Measurements from ENCODE around the gene LRFN2.

LRFN2 gene

GRCh38 chr6:40431706-40432105 lies 155.5 kb downstream of the LRFN2 start:
- Histone ChIP-seq H3K9me3 (replicated peaks in 1 of 11) (no peaks in the 10 kb centered on the region), H3K4me2 (no peak overlapping the region), H3K4me3 (no peak overlapping the region), H3K4me1 (peaks cover 5 to 7% (median 6%) of the 10 kb centered on the region in 10 experiments; a peak in 17 of 20 replicates), H3K9ac (no peak overlapping the region), H3K27ac (no peak overlapping the region), H3K27me3 (no peaks in the 10 kb centered on the region), H4K20me1 (no peaks in the 10 kb centered on the region), H3K36me3 (peaks cover 0 to 22% (median 0%) of the 10 kb centered on the region in 11 experiments; a peak in 6 of 22 replicates)
- TF ChIP-seq Cebpa-rat (IDR thresholded peaks at IDR 0.05): no peak

GRCh38 chr6:40427196-40427595 lies 160.0 kb downstream of the LRFN2 start:
- Histone ChIP-seq H3K4me2 (no peak overlapping the region), H3K27me3 (no peaks in the 10 kb centered on the region; a peak in 1 of 22 replicates), H3K36me3 (peaks cover 0 to 13% (median 0%) of the 10 kb centered on the region in 11 experiments; a peak in 6 of 22 replicates), H3K9me3 (replicated peaks in 1 of 11) (no peaks in the 10 kb centered on the region), H3K27ac (no peak overlapping the region), H3K9ac (no peak overlapping the region), H3K4me3 (no peak overlapping the region), H3K4me1 (no peaks in the 10 kb centered on the region), H4K20me1 (no peaks in the 10 kb centered on the region)
- TF ChIP-seq Cebpa-rat (IDR thresholded peaks at IDR 0.05): no peak

DNA sequence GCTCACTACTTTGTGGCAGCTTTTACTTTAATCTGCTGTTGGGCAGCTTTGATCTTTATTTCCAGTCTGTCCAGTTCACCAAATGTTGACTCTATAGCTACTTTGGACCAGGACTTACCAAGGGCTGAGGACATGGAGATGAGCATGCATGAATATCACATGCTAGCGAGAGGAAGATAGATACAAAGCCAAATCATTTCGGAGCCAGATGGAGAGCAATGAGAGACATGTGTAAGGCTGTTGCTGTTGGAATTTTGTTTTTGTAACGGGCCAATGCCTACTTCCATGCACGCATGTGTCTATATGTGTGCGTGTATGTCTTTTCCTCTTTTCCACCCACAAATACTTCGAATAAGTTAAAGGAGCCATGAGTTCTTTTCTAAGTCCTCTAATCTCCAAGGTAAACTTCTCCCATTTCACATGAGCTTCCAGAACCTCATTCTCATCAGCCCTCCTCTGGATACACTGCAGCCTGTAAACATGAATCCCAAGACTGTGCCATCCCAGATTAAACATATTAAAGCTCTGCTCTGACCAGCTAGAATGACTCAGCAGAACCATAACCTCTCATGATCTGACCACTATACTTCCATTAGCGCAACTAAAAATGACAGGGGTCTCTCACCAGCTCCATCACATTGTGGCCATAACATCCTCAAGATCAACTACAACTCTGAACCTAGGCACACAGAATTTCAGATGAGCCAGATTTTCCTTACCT lies 160.7 kb downstream of the LRFN2 start:
- Histone ChIP-seq H3K9ac (no peak overlapping the region), H3K27ac (no peak overlapping the region), H3K4me2 (no peak overlapping the region), H3K4me1 (peaks cover 0 to 1% (median 0%) of the 10 kb centered on the region in 10 experiments; a peak in 1 of 20 replicates), H3K27me3 (no peaks in the 10 kb centered on the region; a peak in 1 of 22 replicates), H3K4me3 (no peak overlapping the region), H4K20me1 (no peaks in the 10 kb centered on the region), H3K36me3 (peaks cover 0 to 7% (median 0%) of the 10 kb centered on the region in 11 experiments; a peak in 4 of 22 replicates), H3K9me3 (replicated peaks in 1 of 11) (no peaks in the 10 kb centered on the region)
- TF ChIP-seq Cebpa-rat (IDR thresholded peaks at IDR 0.05): no peak

- no peak overlapping the region for H3K4me3 ChIP-seq
- H4K20me1 ChIP-seq: no peaks in the 10 kb centered on the region
- H3K27me3 ChIP-seq: no peaks in the 10 kb centered on the region; a peak in 1 of 22 replicates
- H3K9me3 ChIP-seq (replicated peaks in 1 of 11): no peaks in the 10 kb centered on the region
- no peak overlapping the region for H3K4me2 ChIP-seq
- H3K27ac ChIP-seq: no peak overlapping the region
- peaks cover 0 to 13% (median 9%) of the 10 kb centered on the region in 10 experiments; a peak in 16 of 20 replicates for H3K4me1 ChIP-seq
- peaks cover 0 to 7% (median 0%) of the 10 kb centered on the region in 11 experiments; a peak in 2 of 22 replicates for H3K36me3 ChIP-seq
- H3K9ac ChIP-seq: no peak overlapping the region
- no peak for TF ChIP-seq Cebpa-rat (IDR thresholded peaks at IDR 0.05)
Measured at GRCh38 chr6:40425192-40425919, 161.8 kb downstream of the LRFN2 start.

GRCh38 chr6:40422046-40422445 lies 165.1 kb downstream of the LRFN2 start:
- Histone ChIP-seq H4K20me1 (no peaks in the 10 kb centered on the region), H3K27ac (no peak overlapping the region), H3K36me3 (no peaks in the 10 kb centered on the region; a peak in 1 of 22 replicates), H3K4me2 (no peak overlapping the region), H3K9ac (no peak overlapping the region), H3K9me3 (replicated peaks in 1 of 11) (no peaks in the 10 kb centered on the region), H3K4me1 (peaks cover 0 to 19% (median 16%) of the 10 kb centered on the region in 10 experiments; a peak in 16 of 20 replicates), H3K27me3 (no peaks in the 10 kb centered on the region; a peak in 1 of 22 replicates), H3K4me3 (no peak overlapping the region)
- TF ChIP-seq Cebpa-rat (IDR thresholded peaks at IDR 0.05): no peak

- H3K4me3 ChIP-seq: no peak overlapping the region
- no peak overlapping the region for H3K9ac ChIP-seq
- H3K4me1 ChIP-seq: peaks cover 0 to 19% (median 16%) of the 10 kb centered on the region in 10 experiments; a peak in 16 of 20 replicates
- TF ChIP-seq Cebpa-rat (IDR thresholded peaks at IDR 0.05): no peak
- H3K9me3 ChIP-seq (replicated peaks in 1 of 11): no peaks in the 10 kb centered on the region
- H3K4me2 ChIP-seq: peak overlapping the region; percentile 3 to 73 (median 58); a peak in 18 of 22 replicates
- H3K36me3 ChIP-seq: no peaks in the 10 kb centered on the region; a peak in 1 of 22 replicates
- H3K27ac ChIP-seq: peak overlapping the region in 1 of 11 experiments; percentile 20; a peak in 1 of 22 replicates
- no peaks in the 10 kb centered on the region; a peak in 1 of 22 replicates for H3K27me3 ChIP-seq
- H4K20me1 ChIP-seq: no peaks in the 10 kb centered on the region
Measured at GRCh38 chr6:40419946-40420728, 167.0 kb downstream of the LRFN2 start.

- Histone ChIP-seq H3K4me2 (peak overlapping the region in 3 of 11 experiments; percentile 70 to 73 (median 70); a peak in 2 of 22 replicates), H3K27ac (no peak overlapping the region), H3K4me3 (no peak overlapping the region), H3K4me1 (peaks cover 0 to 19% (median 16%) of the 10 kb centered on the region in 10 experiments; a peak in 16 of 20 replicates), H3K9ac (no peak overlapping the region), H3K27me3 (no peaks in the 10 kb centered on the region; a peak in 1 of 22 replicates), H3K36me3 (no peaks in the 10 kb centered on the region), H3K9me3 (replicated peaks in 1 of 11) (no peaks in the 10 kb centered on the region), H4K20me1 (no peaks in the 10 kb centered on the region)
- TF ChIP-seq Cebpa-rat (IDR thresholded peaks at IDR 0.05): no peak
Measured at GRCh38 chr6:40419377-40419776, 167.8 kb downstream of the LRFN2 start.

DNA sequence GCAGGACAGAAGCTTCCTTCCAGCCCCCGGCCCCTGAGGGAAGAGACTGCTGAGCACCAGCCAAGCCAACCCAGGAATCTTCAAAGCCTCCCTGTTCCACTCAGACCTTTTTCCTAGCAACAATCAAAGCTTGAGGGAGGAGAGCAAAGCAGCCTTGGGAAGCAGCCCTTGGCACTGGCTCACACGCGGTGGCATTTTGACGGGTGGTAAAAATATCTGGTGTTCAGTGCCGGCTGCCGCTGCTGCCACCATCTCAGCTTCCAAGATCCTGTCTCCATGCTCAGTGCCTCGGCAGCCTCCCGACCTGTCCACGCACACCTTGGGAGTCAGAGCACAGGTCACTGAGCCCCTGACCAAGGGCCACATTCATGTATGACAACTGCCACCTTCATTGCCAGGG lies 170.1 kb downstream of the LRFN2 start:
- H3K27ac ChIP-seq: no peak overlapping the region
- TF ChIP-seq Cebpa-rat (IDR thresholded peaks at IDR 0.05): no peak
- no peaks in the 10 kb centered on the region for H3K27me3 ChIP-seq
- H3K9ac ChIP-seq: no peak overlapping the region
- H3K36me3 ChIP-seq: no peaks in the 10 kb centered on the region
- no peak overlapping the region for H3K4me2 ChIP-seq
- H3K4me3 ChIP-seq: no peak overlapping the region
- H3K9me3 ChIP-seq (replicated peaks in 1 of 11): no peaks in the 10 kb centered on the region
- peaks cover 0 to 23% (median 17%) of the 10 kb centered on the region in 10 experiments; a peak in 16 of 20 replicates for H3K4me1 ChIP-seq
- no peaks in the 10 kb centered on the region for H4K20me1 ChIP-seq

Data from BLaER1 treated with 17β-estradiol and CSF1 and Interleukin-3, amounts not matched to agents 10 nM and 100 nM (cell line).